Fibroblast of villous mesenchyme (primary cell): ENCODE measurements around the gene NPM1. TPM values are rescaled to one million over a fixed set of nuclear protein-coding genes. Genes with fewer than 3 reads are reported as not detected.
"Not testable (repeated sequence)": the region's sequence is repeated elsewhere in the genome, so short reads cannot be mapped to it uniquely, and the experiment has no call there.

Experiments
- DNase-seq: peaks from one replicate; pipeline ENCODE4 v3.0.0-alpha.2; 2010; ENCODE audit warnings: low read depth
- H3K4me3 ChIP-seq: 2 replicates; pipeline ENCODE4 v1.5.1; 2011; ENCODE audit warnings: low read depth, mild to moderate bottlenecking, low read length
- CTCF ChIP-seq: IDR thresholded peaks from 2 replicates; pipeline ENCODE4 v1.5.1; 2012; ENCODE audit warnings: low read depth, mild to moderate bottlenecking, low read length; ENCODE audit not compliant: insufficient read depth
- total RNA-seq: library from RNA; depleted of rRNA; stranded (reverse); fragments of >200 nt; gene quantifications from 2 replicates; pipeline ENCODE4 v1.2.3, GENCODE V29; 2012

NPM1 gene
- total RNA-seq, 1 donor, result 1,000 TPM

GRCh38 chr5:171395042-171395441 lies 7.4 kb downstream of the NPM1 start:
- no peak for DNase-seq
- no peak overlapping the region for H3K4me3 ChIP-seq
- TF ChIP-seq CTCF, result no peak

GRCh38 chr5:171396583-171396982 lies 8.9 kb downstream of the NPM1 start:
- not testable (repeated sequence) for DNase-seq, H3K4me3 ChIP-seq

GRCh38 chr5:171397190-171397589 lies 9.5 kb downstream of the NPM1 start:
- DNase-seq, result no peak
- TF ChIP-seq CTCF, result no peak
- H3K4me3 ChIP-seq, result no peak overlapping the region

GRCh38 chr5:171397599-171397998 lies 9.9 kb downstream of the NPM1 start:
- no peak overlapping the region for H3K4me3 ChIP-seq
- no peak for DNase-seq
- no peak for TF ChIP-seq CTCF

GRCh38 chr5:171398660-171399059 lies 11.0 kb downstream of the NPM1 start:
- DNase-seq, H3K4me3 ChIP-seq: not testable (repeated sequence)

- no peak for DNase-seq
- H3K4me3 ChIP-seq, result no peak overlapping the region
- no peak for TF ChIP-seq CTCF
These were observed 12.5 kb downstream of the NPM1 start for GRCh38 chr5:171400169-171400568.

- TF ChIP-seq CTCF, result no peak
- no peak for DNase-seq
These were observed 13.7 kb downstream of the NPM1 start for GRCh38 chr5:171401167-171401947.

GRCh38 chr5:171402751-171403150 lies 15.1 kb downstream of the NPM1 start:
- not testable (repeated sequence) for DNase-seq, H3K4me3 ChIP-seq

More at GRCh38 chr5:171401167-171401947, 13.7 kb downstream of the NPM1 start:
- no peak overlapping the region for H3K4me3 ChIP-seq
